GM23248 (cell line): ENCODE results near the gene BRINP3.

Experiments
- EZH2 ChIP-seq: fragments of 200-600 bp; sonication (generic); IDR thresholded peaks from 2 replicates; pipeline ENCODE4 v1.6.1; 2018; ENCODE audit warnings: antibody characterized with exemption, mild to moderate bottlenecking; ENCODE audit not compliant: insufficient read depth, poor library complexity, severe bottlenecking
- EZH2phosphoT487 ChIP-seq: fragments of 200-600 bp; sonication (generic); IDR thresholded peaks from 2 replicates; pipeline ENCODE4 v1.6.1; 2018; ENCODE audit warnings: antibody characterized with exemption, moderate library complexity, mild to moderate bottlenecking, low read depth; ENCODE audit not compliant: insufficient read depth

GRCh38 chr1:190472494-190472893 lies 5.2 kb downstream of the BRINP3 start:
- no peak for TF ChIP-seq EZH2
- no peak for TF ChIP-seq EZH2phosphoT487
